PC-3 (cell line): ENCODE results near the gene LRRC31. TPM values are rescaled to one million over a fixed set of nuclear protein-coding genes. Genes with fewer than 3 reads are reported as not detected.

Source experiments
- ATAC-seq: fragments of 200-7000 bp; cut with Tn5 transposase; 2 replicates; pipeline ENCODE4 v1.9.1; 2020; ENCODE audit warnings: mild to moderate bottlenecking, moderate library complexity
- BruUV-seq: library from RNA; stranded (reverse); fragments of 400-500 nt; replicated peaks from 2 replicates; lab custom pipeline; 2021; lab: Mats Ljungman, UMichigan
- CTCF ChIA-PET: fragments of 300-600 bp; sonication (Branson Sonifier 250); formaldehyde crosslinking; loops from one replicate; lab custom pipeline; 2022; ENCODE audit warnings: antibody characterized with exemption; lab: Charles Lee
- POLR2A ChIA-PET: fragments of 300-600 bp; sonication (Branson Sonifier 250); formaldehyde crosslinking; loops from one replicate; lab custom pipeline; 2022; ENCODE audit warnings: antibody characterized with exemption; ENCODE audit not compliant: unreplicated experiment; lab: Charles Lee
- DNase-seq: peaks from one replicate; pipeline ENCODE4 v3.0.0-alpha.2; 2015
- H2AFZ ChIP-seq: fragments of 300-600 bp; sonication (generic); 2 replicates; pipeline ENCODE4 v1.6.0; 2016; ENCODE audit warnings: antibody characterized with exemption, low read length
- H3F3A ChIP-seq: fragments of 300-600 bp; sonication (generic); one replicate; pipeline ENCODE4 v1.6.0; 2017; ENCODE audit warnings: antibody characterized with exemption, low read length, control low read depth, mild to moderate bottlenecking; ENCODE audit not compliant: unreplicated experiment
- H3K27ac ChIP-seq: fragments of 300-600 bp; sonication (generic); 2 replicates; pipeline ENCODE4 v1.5.1; 2016; ENCODE audit warnings: mild to moderate bottlenecking, low read length
- H3K27me3 ChIP-seq: fragments of 300-600 bp; sonication (generic); 2 replicates; pipeline ENCODE4 v1.6.1; 2016; ENCODE audit warnings: low read length, mixed read lengths
- H3K36me3 ChIP-seq: fragments of 300-600 bp; sonication (generic); 2 replicates; pipeline ENCODE4 v1.6.1; 2016; ENCODE audit warnings: low read depth, mixed run types, low read length, mixed read lengths
- H3K4me1 ChIP-seq: fragments of 300-600 bp; sonication (generic); 2 replicates; pipeline ENCODE4 v1.5.1; 2016; ENCODE audit warnings: low read length; ENCODE audit not compliant: insufficient read depth
- H3K4me2 ChIP-seq: fragments of 300-600 bp; sonication (generic); 2 replicates; pipeline ENCODE4 v1.6.0; 2016; ENCODE audit warnings: low read length
- H3K4me3 ChIP-seq: fragments of 300-600 bp; sonication (generic); 2 replicates; pipeline ENCODE4 v1.5.1; 2016; ENCODE audit warnings: mild to moderate bottlenecking, low read length, mixed read lengths
- H3K79me2 ChIP-seq: fragments of 300-600 bp; sonication (generic); 2 replicates; pipeline ENCODE4 v1.6.1; 2017; ENCODE audit warnings: low read length, mixed read lengths
- H3K9ac ChIP-seq: fragments of 300-600 bp; sonication (generic); 2 replicates; pipeline ENCODE4 v1.6.0; 2016; ENCODE audit warnings: mild to moderate bottlenecking, low read length
- H3K9me2 ChIP-seq: fragments of 300-600 bp; sonication (generic); replicated peaks from 2 replicates; pipeline ENCODE4 v1.6.1; 2016; ENCODE audit warnings: mixed run types, low read length, mixed read lengths
- H3K9me3 ChIP-seq: fragments of 300-600 bp; sonication (generic); 2 replicates; pipeline ENCODE4 v1.6.1; 2016; ENCODE audit warnings: low read length, mixed read lengths
- H4K20me1 ChIP-seq: fragments of 300-600 bp; sonication (generic); 2 replicates; pipeline ENCODE4 v1.6.1; 2016; ENCODE audit warnings: low read length, mixed read lengths
- EZH2 ChIP-seq: fragments of 300-600 bp; sonication (generic); IDR thresholded peaks from one replicate; pipeline ENCODE4 v1.6.1; 2017; ENCODE audit warnings: antibody characterized with exemption, mild to moderate bottlenecking, low read length; ENCODE audit not compliant: unreplicated experiment
- EZH2phosphoT487 ChIP-seq: fragments of 300-600 bp; sonication (generic); IDR thresholded peaks from 2 replicates; pipeline ENCODE4 v1.6.1; 2018; ENCODE audit warnings: mild to moderate bottlenecking, antibody characterized with exemption, low read length, borderline replicate concordance
- intact Hi-C: fragments of 100-400 bp; cut with micrococcal nuclease; formaldehyde crosslinking; loops from 2 replicates; pipeline ENCODE4 v1.9.0; 2023
- total RNA-seq: library from RNA; depleted of rRNA; stranded (reverse); fragments of >200 nt; gene quantifications from 2 replicates; pipeline ENCODE4 v1.2.3, GENCODE V29; 2014
- TF ChIP-seq, protein P1 (sequence below): fragments of 300-600 bp; sonication (generic); conservative IDR thresholded peaks from 2 replicates; pipeline ENCODE4 v1.5.1; 2017; ENCODE audit warnings: antibody characterized with exemption, low read depth, mild to moderate bottlenecking, low read length

LRRC31 gene
- total RNA-seq, 1 experiment from 2014 or later = 0.04 TPM

GRCh38 chr3:169842960-169843359 lies 26.8 kb downstream of the LRRC31 start:
- H3F3A ChIP-seq = no peaks in the 10 kb centered on the region
- TF ChIP-seq, protein P1, sequence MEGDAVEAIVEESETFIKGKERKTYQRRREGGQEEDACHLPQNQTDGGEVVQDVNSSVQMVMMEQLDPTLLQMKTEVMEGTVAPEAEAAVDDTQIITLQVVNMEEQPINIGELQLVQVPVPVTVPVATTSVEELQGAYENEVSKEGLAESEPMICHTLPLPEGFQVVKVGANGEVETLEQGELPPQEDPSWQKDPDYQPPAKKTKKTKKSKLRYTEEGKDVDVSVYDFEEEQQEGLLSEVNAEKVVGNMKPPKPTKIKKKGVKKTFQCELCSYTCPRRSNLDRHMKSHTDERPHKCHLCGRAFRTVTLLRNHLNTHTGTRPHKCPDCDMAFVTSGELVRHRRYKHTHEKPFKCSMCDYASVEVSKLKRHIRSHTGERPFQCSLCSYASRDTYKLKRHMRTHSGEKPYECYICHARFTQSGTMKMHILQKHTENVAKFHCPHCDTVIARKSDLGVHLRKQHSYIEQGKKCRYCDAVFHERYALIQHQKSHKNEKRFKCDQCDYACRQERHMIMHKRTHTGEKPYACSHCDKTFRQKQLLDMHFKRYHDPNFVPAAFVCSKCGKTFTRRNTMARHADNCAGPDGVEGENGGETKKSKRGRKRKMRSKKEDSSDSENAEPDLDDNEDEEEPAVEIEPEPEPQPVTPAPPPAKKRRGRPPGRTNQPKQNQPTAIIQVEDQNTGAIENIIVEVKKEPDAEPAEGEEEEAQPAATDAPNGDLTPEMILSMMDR = no peak
- TF ChIP-seq EZH2phosphoT487 = no peak
- TF ChIP-seq EZH2 = no peak
- H4K20me1 ChIP-seq = no peaks in the 10 kb centered on the region
- H3K79me2 ChIP-seq = no peaks in the 10 kb centered on the region
- ChIA-PET CTCF (no interaction called here), POLR2A (no interaction called here)
- H3K4me1 ChIP-seq = peaks cover 16% of the 10 kb centered on the region
- no peaks in the 10 kb centered on the region for H3K27me3 ChIP-seq
- no TSS peak for BruUV-seq
- ATAC-seq = no peak
- H3K27ac ChIP-seq = no peak overlapping the region
- intact Hi-C loops = no loop called here
- H3K36me3 ChIP-seq = no peaks in the 10 kb centered on the region
- H3K4me2 ChIP-seq = no peak overlapping the region
- no peaks in the 10 kb centered on the region for H3K9me2 ChIP-seq
- H3K4me3 ChIP-seq = no peak overlapping the region
- no peaks in the 10 kb centered on the region for H3K9me3 ChIP-seq
- no peak overlapping the region for H3K9ac ChIP-seq
- no peak overlapping the region for H2AFZ ChIP-seq
- DNase-seq = no peak

DNA sequence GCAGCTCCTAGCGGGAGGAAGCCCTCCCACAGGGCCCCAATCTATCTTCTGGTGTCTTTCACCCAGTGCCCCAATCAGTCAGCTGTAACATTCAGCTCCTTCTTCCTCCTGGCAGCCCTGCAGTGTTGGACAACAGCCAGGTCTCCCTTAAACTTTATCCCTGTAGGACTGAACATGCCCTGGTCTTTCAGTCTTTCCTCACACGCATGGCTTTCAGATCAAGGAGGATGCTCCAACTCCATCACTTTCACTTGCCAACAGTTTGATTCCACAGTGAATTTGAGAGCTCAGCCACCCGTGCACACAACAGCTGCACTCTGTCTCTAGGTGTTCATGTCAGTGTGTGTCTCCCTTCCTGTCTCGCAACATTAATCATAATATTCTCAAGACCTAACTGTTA lies 28.6 kb downstream of the LRRC31 start:
- ChIA-PET POLR2A (no interaction called here), CTCF (no interaction called here)
- ATAC-seq (no peak), DNase-seq (no peak)
- Histone ChIP-seq H3K27me3 (no peaks in the 10 kb centered on the region), H3K4me2 (no peak overlapping the region), H3K36me3 (no peaks in the 10 kb centered on the region), H3K79me2 (no peaks in the 10 kb centered on the region), H4K20me1 (no peaks in the 10 kb centered on the region), H3K9ac (no peak overlapping the region), H3F3A (no peaks in the 10 kb centered on the region), H3K4me3 (no peak overlapping the region), H3K27ac (no peak overlapping the region), H2AFZ (no peak overlapping the region), H3K9me3 (no peaks in the 10 kb centered on the region), H3K9me2 (no peaks in the 10 kb centered on the region), H3K4me1 (peaks cover 3% of the 10 kb centered on the region; the same call in 1 of the 2 replicates)
- TF ChIP-seq EZH2 (no peak), EZH2phosphoT487 (no peak)
- TF ChIP-seq, protein P1 = no peak
- BruUV-seq = no TSS peak
- intact Hi-C loops = no loop called here

GRCh38 chr3:169838511-169839030 lies 31.2 kb downstream of the LRRC31 start:
- Histone ChIP-seq H3K9ac (no peak overlapping the region), H3K4me1 (no peaks in the 10 kb centered on the region), H3K36me3 (no peaks in the 10 kb centered on the region), H3K9me2 (no peaks in the 10 kb centered on the region), H3K27me3 (no peaks in the 10 kb centered on the region), H3K4me2 (no peak overlapping the region), H3K4me3 (no peak overlapping the region), H3K27ac (no peak overlapping the region), H3F3A (no peaks in the 10 kb centered on the region), H4K20me1 (no peaks in the 10 kb centered on the region), H3K9me3 (no peaks in the 10 kb centered on the region), H2AFZ (no peak overlapping the region), H3K79me2 (no peaks in the 10 kb centered on the region)
- intact Hi-C loops = no loop called here
- no peak for DNase-seq
- ATAC-seq = no peak
- no TSS peak for BruUV-seq
- ChIA-PET CTCF (no interaction called here), POLR2A (no interaction called here)
- TF ChIP-seq EZH2 (no peak), EZH2phosphoT487 (no peak)
- TF ChIP-seq, protein P1 = no peak
